Measurements from ENCODE around the gene EXOC6.
A peak's percentile ranks its signal among the peaks of the same experiment; 100 is the strongest.

Gene EXOC6, protein sequence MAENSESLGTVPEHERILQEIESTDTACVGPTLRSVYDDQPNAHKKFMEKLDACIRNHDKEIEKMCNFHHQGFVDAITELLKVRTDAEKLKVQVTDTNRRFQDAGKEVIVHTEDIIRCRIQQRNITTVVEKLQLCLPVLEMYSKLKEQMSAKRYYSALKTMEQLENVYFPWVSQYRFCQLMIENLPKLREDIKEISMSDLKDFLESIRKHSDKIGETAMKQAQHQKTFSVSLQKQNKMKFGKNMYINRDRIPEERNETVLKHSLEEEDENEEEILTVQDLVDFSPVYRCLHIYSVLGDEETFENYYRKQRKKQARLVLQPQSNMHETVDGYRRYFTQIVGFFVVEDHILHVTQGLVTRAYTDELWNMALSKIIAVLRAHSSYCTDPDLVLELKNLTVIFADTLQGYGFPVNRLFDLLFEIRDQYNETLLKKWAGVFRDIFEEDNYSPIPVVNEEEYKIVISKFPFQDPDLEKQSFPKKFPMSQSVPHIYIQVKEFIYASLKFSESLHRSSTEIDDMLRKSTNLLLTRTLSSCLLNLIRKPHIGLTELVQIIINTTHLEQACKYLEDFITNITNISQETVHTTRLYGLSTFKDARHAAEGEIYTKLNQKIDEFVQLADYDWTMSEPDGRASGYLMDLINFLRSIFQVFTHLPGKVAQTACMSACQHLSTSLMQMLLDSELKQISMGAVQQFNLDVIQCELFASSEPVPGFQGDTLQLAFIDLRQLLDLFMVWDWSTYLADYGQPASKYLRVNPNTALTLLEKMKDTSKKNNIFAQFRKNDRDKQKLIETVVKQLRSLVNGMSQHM

DNA sequence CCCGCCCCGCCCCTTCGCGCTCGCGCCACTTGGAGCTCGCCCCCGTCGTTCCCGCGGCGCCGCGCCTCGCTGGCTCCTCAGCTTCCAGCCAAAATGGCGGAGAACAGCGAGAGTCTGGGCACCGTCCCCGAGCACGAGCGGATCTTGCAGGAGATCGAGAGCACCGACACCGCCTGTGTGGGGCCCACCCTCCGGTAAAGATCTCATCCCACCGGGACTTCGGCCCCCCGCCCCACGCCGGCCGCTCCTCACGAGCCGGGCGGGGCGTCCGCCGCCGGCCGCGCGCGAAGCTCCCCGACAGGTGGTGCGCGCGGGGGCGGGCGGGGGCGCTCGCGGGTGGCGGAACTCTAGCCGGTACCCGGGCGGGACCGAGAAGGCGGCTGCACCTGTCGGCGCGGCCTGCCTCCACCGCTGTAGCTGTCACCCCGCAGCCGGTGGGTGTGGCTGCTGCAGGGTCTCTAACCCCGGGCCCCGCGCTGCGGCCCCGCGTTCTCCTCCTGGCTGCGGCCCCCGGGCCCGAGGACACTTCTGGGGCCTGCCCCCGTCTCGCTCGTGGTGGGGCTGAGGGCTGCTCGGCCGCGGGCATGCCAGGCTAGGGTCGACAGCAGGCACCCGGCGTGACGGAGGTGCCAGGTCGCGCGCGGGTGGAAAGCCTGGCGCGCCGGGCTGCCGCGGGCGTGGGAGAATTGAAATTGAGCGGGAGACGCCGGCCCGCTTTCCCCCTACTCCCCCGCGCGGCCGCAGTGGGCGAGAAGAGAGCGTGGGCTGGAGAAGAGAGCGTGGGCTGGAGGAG is at the start of gene EXOC6:
TSS of gene EXOC6 (plus strand) at position 80 of the 793 bp plus-strand sequence. CDS start at position 94, 14 bp downstream.
- DNase-seq, result peak; percentile 80

DNA sequence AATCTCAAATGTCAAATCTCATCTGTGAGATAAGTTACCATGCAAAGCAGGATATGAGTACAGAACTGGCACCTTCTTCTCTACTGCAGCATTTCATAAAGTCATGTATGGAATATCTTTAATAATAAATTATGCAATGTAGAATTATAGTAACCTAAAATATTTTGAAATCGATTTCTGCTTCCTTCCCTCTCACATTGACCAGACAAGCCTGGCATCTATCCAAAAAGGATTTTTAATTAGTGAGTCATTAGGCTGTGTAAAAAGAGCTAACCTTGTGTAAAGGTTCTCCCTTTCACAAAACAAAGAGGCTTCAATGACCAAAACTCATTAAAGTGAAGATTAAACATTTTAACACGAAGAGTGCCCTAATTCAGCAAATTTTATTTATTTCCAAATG is 48.8 kb upstream of the EXOC6 start:
- DNase-seq, result no peak

DNA sequence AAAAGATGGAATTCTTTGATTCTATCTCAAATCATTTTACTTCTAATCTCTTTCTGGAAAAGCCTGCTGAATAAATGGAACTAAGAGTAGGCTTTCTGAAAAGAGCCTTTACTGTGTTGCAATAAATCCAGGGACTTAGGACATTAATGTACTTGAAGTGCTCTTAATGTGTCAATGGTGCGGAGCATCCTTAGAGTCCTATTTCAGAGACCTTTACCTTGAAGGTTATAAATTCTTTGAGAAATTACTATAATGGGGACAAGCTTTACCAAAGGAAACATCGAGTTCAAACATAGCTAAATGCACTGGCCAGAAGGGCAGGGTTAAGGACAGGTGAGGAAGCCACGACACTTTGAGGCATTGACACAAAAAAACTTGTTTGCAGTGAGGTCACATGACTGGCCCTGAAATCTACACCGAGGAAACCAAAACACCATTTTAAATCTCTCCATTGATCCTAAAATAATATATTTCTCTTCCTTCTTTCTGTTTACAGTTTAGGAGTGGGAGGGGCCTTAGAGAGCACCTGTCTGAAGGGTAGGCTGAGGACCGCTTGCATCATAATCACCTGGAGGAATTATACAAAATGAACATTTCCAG is 48.1 kb upstream of the EXOC6 start:
- DNase-seq, result no peak

DNA sequence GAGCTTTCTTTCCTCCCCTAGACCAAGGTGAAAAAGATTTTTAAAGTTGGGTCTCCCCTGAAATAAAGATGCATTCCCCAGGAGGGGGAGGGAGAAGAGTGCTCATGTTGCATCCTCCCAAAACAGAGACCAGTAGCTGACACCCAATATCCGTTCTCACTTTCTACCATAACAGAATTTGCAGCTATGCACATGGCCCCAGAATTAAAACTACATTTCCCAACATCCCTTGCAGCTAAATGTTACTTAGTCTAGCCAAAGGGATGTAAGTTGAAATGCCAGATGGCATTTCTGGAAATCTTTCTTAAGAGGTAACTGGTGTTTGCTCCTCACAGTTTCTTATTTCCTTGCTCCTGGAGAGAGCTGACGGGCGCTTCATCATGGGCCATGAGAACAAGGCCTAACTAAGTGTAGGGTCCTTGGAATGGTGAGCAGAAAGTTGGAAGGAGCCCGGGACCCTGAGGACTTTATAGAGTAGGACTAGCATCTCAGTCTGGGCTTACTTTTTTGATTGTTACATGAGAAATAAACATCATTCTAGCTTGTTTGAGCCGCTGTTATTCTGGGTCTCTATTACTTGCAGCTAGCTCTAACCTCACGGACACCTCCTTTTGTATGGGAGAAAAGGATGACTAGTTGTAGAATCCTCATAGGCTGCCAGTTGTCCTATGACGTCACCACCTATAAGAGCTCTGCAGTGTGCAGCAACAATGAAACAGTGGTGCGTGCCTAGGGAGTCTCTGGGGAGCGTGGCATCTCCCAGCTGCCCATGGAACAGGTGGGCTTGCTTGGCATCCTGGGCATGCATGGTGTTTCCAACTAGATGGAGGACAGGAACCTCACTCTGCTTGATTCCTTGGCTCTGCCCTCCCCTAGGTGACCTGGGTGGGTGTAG is 46.1 kb upstream of the EXOC6 start:
- no peak for DNase-seq

DNA sequence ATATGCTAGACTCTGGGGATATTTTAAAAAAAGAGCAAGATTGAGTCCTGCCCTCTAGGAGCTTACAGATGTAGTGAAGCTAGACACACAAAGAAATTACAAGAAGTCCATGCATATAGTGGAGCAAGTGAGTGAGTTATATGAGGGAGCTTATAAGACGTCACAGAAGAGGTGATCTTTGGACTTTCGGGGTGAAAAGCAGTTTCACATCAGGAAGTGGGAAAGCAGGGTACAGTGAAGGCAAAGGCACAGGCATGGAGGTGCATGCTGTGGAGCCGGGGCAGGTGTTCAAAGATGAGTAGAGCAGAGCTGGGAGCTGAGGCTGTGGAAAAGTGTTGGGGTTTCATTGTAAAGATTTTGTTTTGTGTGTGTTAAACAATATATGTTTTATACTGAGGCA is 38.5 kb upstream of the EXOC6 start:
- DNase-seq, result no peak

DNA sequence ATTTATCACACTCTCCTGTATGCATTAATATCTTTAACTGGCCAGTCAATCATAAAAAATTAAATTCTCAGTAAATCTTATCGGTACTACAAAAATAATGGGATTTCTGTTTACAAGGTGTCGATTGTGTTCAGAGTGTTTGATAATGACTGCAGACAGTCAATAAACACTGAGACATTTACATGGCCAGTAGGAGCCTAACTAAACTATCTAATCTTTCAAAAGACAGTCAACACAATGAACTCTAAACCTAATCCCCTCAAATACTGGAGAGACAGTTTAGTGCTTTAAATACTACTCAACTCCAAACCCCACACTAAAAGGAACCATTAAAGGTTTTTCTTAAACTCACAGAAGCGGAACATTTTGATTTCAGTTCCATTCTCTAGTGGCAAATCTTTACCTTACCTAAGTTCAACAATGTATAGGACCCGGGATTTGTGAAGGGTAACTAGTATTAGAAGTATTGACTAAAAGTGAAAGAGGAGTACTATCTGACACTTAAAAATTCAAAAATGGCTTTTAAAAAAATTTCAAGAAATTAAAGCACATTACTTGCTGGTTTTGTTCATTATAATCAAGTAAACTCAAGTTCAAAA is 37.3 kb upstream of the EXOC6 start:
- no peak for DNase-seq

DNA sequence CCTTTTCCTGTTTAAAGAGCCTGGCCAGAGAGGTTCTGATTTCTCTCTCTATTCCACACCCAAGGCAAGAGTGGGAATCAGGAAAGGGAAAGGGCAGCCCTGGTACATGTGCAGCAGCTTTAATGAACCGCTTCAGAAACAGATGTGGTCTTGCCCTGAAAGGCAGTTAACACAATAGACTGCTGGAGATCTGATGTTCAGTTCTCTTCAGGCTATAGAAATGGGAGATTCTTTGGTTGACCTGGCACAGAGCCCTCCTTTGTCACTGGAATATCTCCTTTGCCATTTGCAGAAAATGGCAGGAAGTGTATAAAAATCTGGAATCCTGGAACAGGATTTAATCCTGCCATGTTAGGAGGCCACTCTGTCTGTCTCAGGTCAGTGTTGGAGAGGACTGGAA is 36.3 kb upstream of the EXOC6 start:
- DNase-seq, result no peak

DNA sequence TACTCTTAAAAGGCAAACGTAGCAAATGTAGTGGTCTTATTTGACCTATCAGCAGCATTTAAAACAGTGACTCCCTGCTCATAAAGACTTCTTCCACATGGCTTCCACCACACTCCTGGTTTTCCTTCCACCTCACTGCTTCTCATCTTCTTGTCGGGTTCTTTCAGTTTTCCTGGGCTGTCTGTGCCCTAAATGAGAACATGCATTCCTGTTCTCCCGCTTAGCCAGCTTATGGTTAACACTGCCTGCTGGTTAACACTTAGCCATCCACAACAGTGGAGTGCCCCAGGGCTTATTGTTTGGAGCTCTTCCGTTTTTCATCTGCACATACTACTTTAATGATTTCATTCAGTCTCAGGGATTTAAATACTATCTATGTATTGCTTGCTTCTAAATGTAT is 34.3 kb upstream of the EXOC6 start:
- no peak for DNase-seq

DNA sequence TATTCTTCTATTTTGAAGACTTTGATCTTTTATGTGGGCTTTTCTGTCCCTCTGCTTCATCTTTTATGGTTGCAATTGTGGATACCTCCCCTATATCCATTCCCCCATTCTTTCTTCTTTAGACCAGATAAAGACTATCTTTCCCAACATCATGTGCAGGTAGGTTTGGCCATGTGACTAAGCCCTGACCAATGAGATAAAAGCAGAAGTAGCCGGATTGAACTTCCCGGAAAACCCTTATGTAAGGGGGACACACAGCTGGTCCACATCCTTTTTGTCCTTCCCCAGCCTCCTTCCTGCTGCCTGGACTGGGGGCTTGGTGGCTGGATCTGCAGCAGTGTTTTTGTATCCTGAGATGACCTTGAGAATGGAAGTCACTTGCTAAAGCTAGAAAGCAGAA is 33.5 kb upstream of the EXOC6 start:
- no peak for DNase-seq

DNA sequence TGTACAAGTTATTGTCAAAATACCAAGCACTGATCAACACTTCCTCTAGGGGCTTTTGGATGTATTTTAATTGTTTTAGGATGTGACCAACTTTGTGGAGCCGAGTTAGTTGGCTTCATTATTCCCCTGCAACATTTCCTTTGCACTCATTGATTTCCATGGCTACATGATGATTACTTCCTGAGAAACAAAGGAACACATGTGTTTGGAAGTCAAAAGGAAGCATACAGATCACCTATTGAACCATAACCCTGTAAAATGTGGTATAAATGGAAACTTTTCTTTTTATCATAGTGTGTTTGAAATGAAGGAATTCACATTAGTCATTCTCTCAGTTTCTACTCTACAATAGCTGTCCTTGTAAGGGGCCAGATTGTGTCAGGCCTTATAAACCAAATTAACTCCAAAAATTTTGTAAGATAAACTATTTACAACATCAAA is 32.2 kb upstream of the EXOC6 start:
- no peak for DNase-seq

DNA sequence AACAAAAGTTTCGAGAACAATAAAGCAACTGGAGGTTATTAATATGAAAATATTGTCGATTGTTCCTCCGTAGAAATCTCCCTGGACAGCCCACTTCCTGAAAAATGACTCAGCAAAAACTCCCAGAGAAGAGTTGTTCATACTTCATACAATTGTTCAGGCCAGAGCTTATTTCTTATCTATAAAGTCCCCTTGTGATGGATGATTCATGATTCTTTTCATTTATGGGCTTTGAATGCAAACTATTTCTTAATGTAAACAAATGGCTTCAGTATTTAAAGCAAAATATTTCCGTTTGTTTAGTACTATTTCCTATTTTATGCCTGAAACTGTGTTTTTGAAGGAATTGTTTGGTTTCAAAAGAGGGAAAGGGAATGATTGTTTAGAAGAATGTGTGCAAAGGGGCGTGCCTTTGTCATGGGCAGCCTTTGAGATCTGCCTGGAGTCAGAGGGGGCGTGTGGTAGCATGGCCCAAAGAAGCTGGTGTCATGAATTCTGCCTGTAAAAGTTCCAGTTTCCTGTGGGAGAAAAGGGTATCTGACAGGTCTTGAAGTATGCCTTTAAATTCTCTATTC is 26.2 kb upstream of the EXOC6 start:
- DNase-seq, result no peak

DNA sequence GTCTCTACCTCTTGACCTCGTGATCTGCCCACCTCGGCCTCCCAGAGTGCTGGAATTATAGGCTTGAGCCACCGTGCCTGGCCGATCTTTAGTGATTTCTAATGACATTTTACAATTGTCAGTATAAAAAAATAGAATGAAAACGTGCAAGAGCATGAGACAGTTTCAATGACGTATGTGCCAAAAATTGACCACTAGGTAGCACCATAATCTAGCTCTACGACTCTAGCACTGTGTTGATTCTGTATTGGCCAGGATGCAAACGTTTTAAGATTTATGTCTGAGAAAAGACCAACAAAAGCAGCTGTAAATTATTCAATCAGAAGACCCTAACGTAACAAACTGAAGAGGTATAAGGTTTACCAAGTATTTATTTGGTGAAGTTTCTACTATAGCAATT is 25.4 kb upstream of the EXOC6 start:
- DNase-seq, result no peak

DNA sequence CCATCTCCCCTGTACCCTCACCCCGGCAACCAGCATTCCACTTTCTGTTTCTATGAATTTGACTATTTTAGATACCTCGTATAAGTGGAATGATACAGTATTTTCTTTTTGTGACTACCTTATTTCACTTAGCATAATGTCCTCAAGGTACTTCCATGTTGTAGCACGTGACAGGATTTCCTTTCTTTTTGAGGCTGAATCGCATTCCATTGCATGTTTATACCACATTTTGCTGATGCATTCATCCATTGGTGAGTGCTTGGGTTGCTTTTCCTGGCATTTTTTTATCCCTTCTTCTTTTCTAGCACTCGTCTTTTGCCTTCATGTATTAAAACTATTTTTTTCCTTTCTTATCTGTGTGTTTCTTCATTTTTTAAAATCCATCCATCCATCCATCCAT is 22.3 kb upstream of the EXOC6 start:
- no peak for DNase-seq

DNA sequence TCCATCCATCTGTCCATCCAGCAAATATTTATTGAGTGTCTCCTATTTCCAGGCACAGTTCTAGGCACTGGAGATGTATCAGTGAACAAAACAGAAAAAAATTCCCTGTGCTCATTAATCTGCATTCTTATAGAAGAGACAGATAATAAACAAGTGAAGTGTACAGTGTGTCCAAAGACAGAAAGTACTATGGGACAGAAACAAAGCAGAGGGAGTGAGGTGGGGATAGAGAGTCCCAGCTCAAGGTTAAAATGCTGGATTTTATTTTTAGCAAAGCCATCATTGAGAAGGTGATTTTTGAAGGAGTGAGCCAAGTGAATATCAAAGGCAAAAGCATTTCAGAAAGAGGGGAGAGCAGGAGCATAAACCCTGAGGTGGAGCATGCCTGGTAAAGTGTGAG is 21.8 kb upstream of the EXOC6 start:
- no peak for DNase-seq

DNA sequence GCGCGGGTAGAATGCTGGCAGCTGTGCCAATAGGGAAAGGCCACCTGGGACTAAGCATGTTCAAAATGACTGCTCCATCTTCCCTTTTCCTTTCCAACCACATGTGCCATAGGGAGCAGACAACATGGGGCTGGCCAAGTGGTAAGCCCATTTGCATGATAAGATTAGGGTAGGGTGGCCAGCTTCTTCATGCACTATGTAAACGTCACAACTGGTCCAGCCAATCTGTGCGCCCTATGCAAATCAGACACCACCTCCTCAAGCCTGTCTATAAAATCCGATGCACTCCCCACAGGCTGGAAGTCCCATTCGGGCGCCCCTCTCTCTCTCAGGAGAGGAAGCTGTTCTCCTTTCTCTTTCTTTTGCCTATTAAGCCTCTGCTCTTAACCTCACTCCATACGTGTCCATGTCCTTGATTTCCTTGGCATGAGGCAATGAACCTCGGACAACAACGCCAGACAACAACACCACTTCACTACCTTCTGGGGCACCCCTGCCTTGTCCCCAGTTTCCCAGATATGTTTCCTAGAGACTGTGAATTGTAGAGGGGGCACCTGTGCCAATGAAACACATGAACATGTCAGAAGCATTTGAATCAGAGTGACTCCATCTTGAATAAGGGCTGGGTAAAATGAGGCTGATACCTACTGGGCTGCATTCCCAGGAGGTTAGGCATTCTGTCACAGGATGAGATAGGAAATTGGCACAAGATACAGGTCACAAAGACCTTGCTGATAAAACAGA is 19.1 kb upstream of the EXOC6 start:
- DNase-seq, result no peak

DNA sequence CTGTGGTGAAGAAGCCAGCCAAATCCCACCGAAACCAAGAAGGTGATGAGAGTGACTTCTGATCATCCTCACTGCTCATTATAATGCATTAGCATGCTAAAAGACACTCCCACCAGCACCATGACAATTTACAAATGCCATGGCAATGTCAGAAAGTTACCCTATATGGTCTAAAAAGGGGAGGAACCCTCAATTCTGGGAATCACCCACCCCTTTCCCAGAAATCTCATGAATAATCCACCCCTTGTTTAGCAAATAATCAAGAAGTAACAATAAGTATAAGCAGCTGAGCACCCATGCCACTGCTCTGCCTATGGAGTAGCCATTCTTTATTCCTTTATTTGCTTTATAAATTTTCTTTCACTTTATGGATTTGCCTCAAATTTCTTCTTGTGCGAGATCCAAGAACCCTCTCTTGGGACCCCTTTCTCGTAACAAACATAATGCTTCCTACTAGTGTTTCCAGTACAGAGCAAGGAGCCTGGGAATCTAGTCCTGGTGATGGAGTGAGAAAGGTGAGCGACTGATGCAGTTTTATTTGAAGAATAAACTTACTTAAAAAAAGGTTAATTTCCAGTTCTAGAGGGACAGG is 18.4 kb upstream of the EXOC6 start:
- no peak for DNase-seq

DNA sequence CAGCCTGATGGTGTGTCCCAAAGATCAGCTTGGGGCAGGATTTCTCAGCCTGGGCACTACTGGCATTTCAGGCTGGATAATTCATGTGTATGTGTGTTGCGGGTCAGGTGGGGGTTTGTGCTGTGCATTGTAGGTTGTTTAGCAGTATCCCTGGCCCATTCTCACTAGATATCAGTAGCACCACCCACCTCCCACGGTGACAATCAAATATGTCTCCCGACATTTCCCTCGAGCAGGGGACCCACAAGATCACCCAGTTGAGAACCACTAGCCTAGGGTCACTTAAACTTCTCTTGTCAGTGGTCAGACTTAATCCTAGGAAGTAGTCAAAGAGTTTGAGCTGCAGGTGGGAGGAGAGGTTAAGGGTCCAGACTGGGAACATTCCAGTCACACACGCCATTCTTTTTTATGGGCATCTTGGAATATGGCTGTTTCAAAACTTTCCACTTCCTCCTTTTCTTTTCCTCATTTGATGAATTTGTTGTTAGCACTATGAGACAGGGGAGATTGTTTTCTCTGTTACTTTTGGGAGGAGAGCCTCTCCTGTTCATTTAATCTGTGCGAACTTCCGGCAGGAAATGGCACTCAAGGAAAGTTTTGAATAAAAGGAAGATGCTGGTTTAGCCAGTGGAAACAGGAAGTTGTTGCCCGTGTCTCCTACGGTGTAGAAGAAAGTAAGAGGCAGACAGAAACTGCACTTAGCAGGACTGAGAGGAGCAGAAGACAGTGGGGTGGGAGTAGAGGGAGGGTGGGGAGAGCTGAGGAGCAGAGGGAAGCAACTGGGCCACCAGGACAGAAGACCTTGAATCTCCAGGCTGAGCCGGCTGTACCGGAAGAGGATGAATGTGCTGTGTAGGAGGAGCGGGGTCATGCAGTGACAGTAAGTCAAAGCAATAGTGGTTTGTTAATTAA is 17.6 kb upstream of the EXOC6 start:
- peak; percentile 18 for DNase-seq

DNA sequence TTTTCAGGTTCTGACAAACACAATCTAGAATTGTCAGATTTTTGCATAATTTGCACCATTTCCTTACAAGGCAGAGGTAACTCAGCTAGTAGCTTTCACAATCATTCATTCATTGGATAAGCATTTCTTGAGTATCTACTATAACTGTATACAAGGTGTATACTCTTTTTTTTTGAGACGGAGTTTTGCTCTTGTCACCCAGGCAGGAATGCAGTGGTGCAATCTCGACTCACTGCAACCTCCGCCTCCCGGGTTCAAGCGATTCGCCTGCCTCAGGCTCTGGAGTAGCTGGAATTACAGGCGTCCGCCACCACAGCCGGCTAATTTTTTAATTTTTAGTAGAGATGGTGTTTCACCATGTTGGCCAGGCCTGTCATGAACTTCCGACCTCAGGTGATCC is 16.2 kb upstream of the EXOC6 start:
- no peak for DNase-seq

Data from stimulated activated CD4-positive, alpha-beta T cell treated with anti-CD3 and anti-CD28 coated beads, Interleukin-12 subunit alpha, Interleukin-12 subunit beta, amount 100 ng/mL, for 4 hours (primary cell).